IPS-15b (cell line): ENCODE measurements around the gene LCT.

ENCODE experiments used
- H3K27me3 ChIP-seq: one replicate; pipeline ENCODE4 v1.6.1; 2013; ENCODE audit warnings: low read length; ENCODE audit not compliant: control insufficient read depth, insufficient read depth
- H3K36me3 ChIP-seq: one replicate; pipeline ENCODE4 v1.6.1; 2013; ENCODE audit warnings: low read length; ENCODE audit not compliant: control insufficient read depth, insufficient read depth
- H3K4me1 ChIP-seq: one replicate; pipeline ENCODE4 v1.6.1; 2013; ENCODE audit warnings: mild to moderate bottlenecking, low read length; ENCODE audit not compliant: control insufficient read depth, insufficient read depth
- H3K4me3 ChIP-seq: one replicate; pipeline ENCODE4 v1.5.1; 2013; ENCODE audit warnings: low read depth, low read length
- H3K9ac ChIP-seq: one replicate; pipeline ENCODE4 v1.6.1; 2013; ENCODE audit warnings: low read depth, mild to moderate bottlenecking, low read length
- H3K9me3 ChIP-seq: one replicate; pipeline ENCODE4 v1.6.1; 2013; ENCODE audit warnings: mild to moderate bottlenecking, low read length; ENCODE audit not compliant: control insufficient read depth, insufficient read depth

Gene LCT

GRCh38 chr2:135851858-135852257 is 14.9 kb upstream of the LCT start:
- Histone ChIP-seq H3K9me3 (no peaks in the 10 kb centered on the region), H3K36me3 (peaks cover 33% of the 10 kb centered on the region), H3K9ac (no peak overlapping the region), H3K4me3 (no peak overlapping the region), H3K4me1 (no peaks in the 10 kb centered on the region), H3K27me3 (no peaks in the 10 kb centered on the region)

- H3K36me3 ChIP-seq = peaks cover 31% of the 10 kb centered on the region
- no peaks in the 10 kb centered on the region for H3K27me3 ChIP-seq
- H3K4me3 ChIP-seq = no peak overlapping the region
- H3K4me1 ChIP-seq = no peaks in the 10 kb centered on the region
- no peaks in the 10 kb centered on the region for H3K9me3 ChIP-seq
- H3K9ac ChIP-seq = no peak overlapping the region
These were observed 14.1 kb upstream of the LCT start for GRCh38 chr2:135850892-135851668.

GRCh38 chr2:135849087-135849486 is 12.1 kb upstream of the LCT start:
- Histone ChIP-seq H3K4me3 (no peak overlapping the region), H3K36me3 (peaks cover 39% of the 10 kb centered on the region), H3K9me3 (no peaks in the 10 kb centered on the region), H3K27me3 (no peaks in the 10 kb centered on the region), H3K9ac (no peak overlapping the region), H3K4me1 (no peaks in the 10 kb centered on the region)

- Histone ChIP-seq H3K9ac (no peak overlapping the region), H3K9me3 (no peaks in the 10 kb centered on the region), H3K4me1 (no peaks in the 10 kb centered on the region), H3K36me3 (peaks cover 33% of the 10 kb centered on the region), H3K27me3 (no peaks in the 10 kb centered on the region), H3K4me3 (no peak overlapping the region)
These were observed 9.0 kb upstream of the LCT start for GRCh38 chr2:135845997-135846396.

GRCh38 chr2:135845257-135845656 is 8.3 kb upstream of the LCT start:
- no peak overlapping the region for H3K9ac ChIP-seq
- peaks cover 28% of the 10 kb centered on the region for H3K36me3 ChIP-seq
- no peaks in the 10 kb centered on the region for H3K27me3 ChIP-seq
- no peaks in the 10 kb centered on the region for H3K4me1 ChIP-seq
- H3K9me3 ChIP-seq = no peaks in the 10 kb centered on the region
- H3K4me3 ChIP-seq = no peak overlapping the region

GRCh38 chr2:135844301-135844895 is 7.4 kb upstream of the LCT start:
- Histone ChIP-seq H3K9me3 (no peaks in the 10 kb centered on the region), H3K36me3 (peaks cover 28% of the 10 kb centered on the region), H3K9ac (no peak overlapping the region), H3K4me1 (no peaks in the 10 kb centered on the region), H3K27me3 (no peaks in the 10 kb centered on the region), H3K4me3 (no peak overlapping the region)

- Histone ChIP-seq H3K36me3 (peaks cover 22% of the 10 kb centered on the region), H3K4me3 (no peak overlapping the region), H3K9ac (no peak overlapping the region), H3K27me3 (no peaks in the 10 kb centered on the region), H3K4me1 (peaks cover 2% of the 10 kb centered on the region), H3K9me3 (no peaks in the 10 kb centered on the region)
These were observed 6.7 kb upstream of the LCT start for GRCh38 chr2:135843671-135844070.

GRCh38 chr2:135840601-135841000 is 3.6 kb upstream of the LCT start:
- no peaks in the 10 kb centered on the region for H3K9me3 ChIP-seq
- H3K36me3 ChIP-seq = peaks cover 14% of the 10 kb centered on the region
- no peaks in the 10 kb centered on the region for H3K27me3 ChIP-seq
- H3K4me1 ChIP-seq = peaks cover 5% of the 10 kb centered on the region
- H3K4me3 ChIP-seq = no peak overlapping the region
- no peak overlapping the region for H3K9ac ChIP-seq

GRCh38 chr2:135839713-135840112 is 2.7 kb upstream of the LCT start:
- Histone ChIP-seq H3K27me3 (no peaks in the 10 kb centered on the region), H3K9me3 (no peaks in the 10 kb centered on the region), H3K4me3 (no peak overlapping the region), H3K36me3 (peaks cover 10% of the 10 kb centered on the region), H3K9ac (no peak overlapping the region), H3K4me1 (peaks cover 5% of the 10 kb centered on the region)

GRCh38 chr2:135838502-135838901 is 1.5 kb upstream of the LCT start:
- Histone ChIP-seq H3K9ac (no peak overlapping the region), H3K4me3 (no peak overlapping the region), H3K27me3 (no peaks in the 10 kb centered on the region), H3K36me3 (peaks cover 3% of the 10 kb centered on the region), H3K4me1 (peaks cover 5% of the 10 kb centered on the region), H3K9me3 (no peaks in the 10 kb centered on the region)

GRCh38 chr2:135832891-135833290 is 4.1 kb downstream of the LCT start:
- no peak overlapping the region for H3K9ac ChIP-seq
- H3K9me3 ChIP-seq = no peaks in the 10 kb centered on the region
- no peaks in the 10 kb centered on the region for H3K4me1 ChIP-seq
- H3K27me3 ChIP-seq = no peaks in the 10 kb centered on the region
- no peak overlapping the region for H3K4me3 ChIP-seq
- no peaks in the 10 kb centered on the region for H3K36me3 ChIP-seq

GRCh38 chr2:135831180-135831812 is 5.7 kb downstream of the LCT start:
- Histone ChIP-seq H3K4me3 (no peak overlapping the region), H3K27me3 (no peaks in the 10 kb centered on the region), H3K4me1 (no peaks in the 10 kb centered on the region), H3K9me3 (no peaks in the 10 kb centered on the region), H3K36me3 (no peaks in the 10 kb centered on the region), H3K9ac (no peak overlapping the region)
